Endodermal cell (in vitro differentiated cells): Measurements from ENCODE around the gene GOLGA6L10. TPM values are rescaled to one million over a fixed set of nuclear protein-coding genes. Genes with fewer than 3 reads are reported as not detected.
"Not testable (repeated sequence)": the region's sequence is repeated elsewhere in the genome, so short reads cannot be mapped to it uniquely, and the experiment has no call there.

ENCODE experiments used
- DNase-seq: peaks from one replicate; pipeline ENCODE4 v3.0.0-alpha.2; 2017
- H3K27ac ChIP-seq: 2 replicates; pipeline ENCODE4 v1.5.1; 2013; ENCODE audit warnings: mild to moderate bottlenecking, low read depth, low read length, moderate library complexity
- H3K27me3 ChIP-seq: 2 replicates; pipeline ENCODE4 v1.6.1; 2013; ENCODE audit warnings: mild to moderate bottlenecking, low read length, moderate library complexity; ENCODE audit not compliant: insufficient read depth, control insufficient read depth, poor library complexity, severe bottlenecking
- H3K36me3 ChIP-seq: 2 replicates; pipeline ENCODE4 v1.7.0; 2013; ENCODE audit warnings: mild to moderate bottlenecking, low read length, moderate library complexity; ENCODE audit not compliant: control insufficient read depth, insufficient read depth
- H3K4me1 ChIP-seq: one replicate; pipeline ENCODE4 v1.7.0; 2013; ENCODE audit warnings: low read length; ENCODE audit not compliant: control insufficient read depth, insufficient read depth
- H3K4me3 ChIP-seq: 2 replicates; pipeline ENCODE4 v1.5.1; 2013; ENCODE audit warnings: mild to moderate bottlenecking, low read length, moderate library complexity
- H3K9ac ChIP-seq: 2 replicates; pipeline ENCODE4 v1.6.1; 2013; ENCODE audit warnings: mild to moderate bottlenecking, low read length, moderate library complexity; ENCODE audit not compliant: poor library complexity, severe bottlenecking; ENCODE audit errors: extremely low read depth
- H3K9me3 ChIP-seq: 2 replicates; pipeline ENCODE4 v1.6.1; 2013; ENCODE audit warnings: mild to moderate bottlenecking, low read length, moderate library complexity; ENCODE audit not compliant: control insufficient read depth
- H3K27ac Mint-ChIP-seq: 2 replicates; pipeline ENCODE4 v1.8.0; 2020; ENCODE audit warnings: mixed read lengths
- H3K27me3 Mint-ChIP-seq: 2 replicates; pipeline ENCODE4 v1.8.0; 2021; ENCODE audit warnings: mild to moderate bottlenecking, mixed read lengths; ENCODE audit not compliant: insufficient read depth
- H3K36me3 Mint-ChIP-seq: 2 replicates; pipeline ENCODE4 v1.8.0; 2020; ENCODE audit warnings: low read depth, mixed read lengths
- H3K4me1 Mint-ChIP-seq: 2 replicates; pipeline ENCODE4 v1.8.0; 2020; ENCODE audit warnings: mixed read lengths
- H3K4me3 Mint-ChIP-seq: 2 replicates; pipeline ENCODE4 v1.8.0; 2020; ENCODE audit warnings: mild to moderate bottlenecking, moderate library complexity, mixed read lengths
- H3K9me3 Mint-ChIP-seq: 2 replicates; pipeline ENCODE4 v1.8.0; 2020; ENCODE audit warnings: mild to moderate bottlenecking, mixed read lengths
- CTCF ChIP-seq: fragments of 200-600 bp; sonication (generic); conservative IDR thresholded peaks from 2 replicates; pipeline ENCODE4 v1.5.0; 2021; ENCODE audit warnings: antibody characterized with exemption, mild to moderate bottlenecking
- WGBS, 2 experiments: methylation state at CpG; one replicate each; pipeline versions ENCODE4 v1.1.5 to v1.1.7; 2013; ENCODE audit warnings: missing lambda C conversion rate in 2 of 2, mixed read lengths in 1 of 2; ENCODE audit not compliant: insufficient coverage in 1 of 2, insufficient read length in 1 of 2; 5-methylcytosine and 5-hydroxymethylcytosine counted together
- total RNA-seq, 2 donors: library from RNA; stranded (reverse); fragmentation: NEBNext Ultra II Directional in 1 of 2; extraction: Animal tissue kit (Norgen Biotek cat#: 25700) in 1 of 2; gene quantifications; 2 replicates in 1 of 2; 3 replicates in 1 of 2; pipeline ENCODE4 v1.2.1, GENCODE V29; 2021

GOLGA6L10 gene
- total RNA-seq, 2 donors from 2014 or later, result 4.1 to 6.5 TPM

- Mint-ChIP-seq H3K4me1 (peaks cover 33% of the 10 kb centered on the region), H3K36me3 (no peaks in the 10 kb centered on the region), H3K4me3 (no peak overlapping the region), H3K27ac (no peak overlapping the region), H3K27me3 (no peaks in the 10 kb centered on the region), H3K9me3 (no peaks in the 10 kb centered on the region)
- Histone ChIP-seq H3K36me3 (no peaks in the 10 kb centered on the region), H3K9ac (no peak overlapping the region), H3K27ac (no peak overlapping the region), H3K4me3 (no peak overlapping the region), H3K9me3 (no peaks in the 10 kb centered on the region), H3K4me1 (no peaks in the 10 kb centered on the region), H3K27me3 (no peaks in the 10 kb centered on the region)
- DNase-seq, result no peak
- 93 to 94% methylated on average over 4 of the region's 4 CpGs for WGBS, 2 experiments
- TF ChIP-seq CTCF, result no peak
Measured at GRCh38 chr15:82393671-82394070, 44.4 kb upstream of the GOLGA6L10 start.

DNA sequence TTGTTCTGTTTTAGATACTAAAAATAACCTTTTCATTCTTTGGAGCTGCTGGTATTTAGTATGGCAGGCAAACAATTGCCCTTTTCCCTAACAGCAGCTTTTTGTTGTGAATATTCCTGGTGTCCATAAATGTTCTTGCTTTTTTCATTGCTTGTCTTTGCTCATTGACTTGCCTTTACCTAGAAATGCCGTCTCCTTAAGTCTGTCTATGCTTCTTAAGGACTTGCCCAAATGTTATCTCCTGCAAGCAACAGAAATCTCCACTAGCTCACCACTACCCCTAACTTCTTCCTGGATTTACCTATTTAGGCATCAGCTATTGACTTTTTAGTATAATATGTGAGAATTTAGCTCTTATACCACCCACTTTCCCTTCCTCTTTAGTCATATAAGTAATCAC is 42.8 kb upstream of the GOLGA6L10 start:
- H3K36me3 ChIP-seq, H3K4me1 ChIP-seq, H3K27me3 Mint-ChIP-seq, H3K9me3 Mint-ChIP-seq, H3K27me3 ChIP-seq, H3K27ac Mint-ChIP-seq, H3K4me3 Mint-ChIP-seq, H3K4me3 ChIP-seq, H3K9ac ChIP-seq, H3K27ac ChIP-seq, H3K9me3 ChIP-seq, DNase-seq, H3K36me3 Mint-ChIP-seq: not testable (repeated sequence)
- 71 to 100% methylated on average over 1 of the region's 1 CpG for WGBS, 2 experiments
- H3K4me1 Mint-ChIP-seq, result peaks cover 41% of the 10 kb centered on the region

DNA sequence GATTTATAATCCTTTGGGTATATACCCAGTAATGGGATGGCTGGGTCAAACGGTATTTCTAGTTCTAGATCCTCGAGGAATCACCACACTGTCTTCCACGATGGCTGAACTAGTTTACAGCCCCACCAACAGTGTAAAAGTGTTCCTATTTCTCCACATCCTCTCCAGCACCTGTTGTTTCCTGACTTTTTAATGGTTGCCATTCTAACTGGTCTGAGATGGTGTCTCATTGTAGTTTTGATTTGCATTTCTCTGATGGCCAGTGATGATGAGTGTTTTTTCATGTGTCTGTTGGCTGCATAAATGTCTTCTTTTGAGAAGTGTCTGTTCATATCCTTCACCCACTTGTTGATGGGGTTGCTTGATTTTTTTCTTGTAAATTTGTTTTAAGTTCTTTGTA is 40.9 kb upstream of the GOLGA6L10 start:
- H3K36me3 Mint-ChIP-seq, H3K27me3 ChIP-seq, H3K9me3 Mint-ChIP-seq, H3K27ac ChIP-seq, H3K4me3 Mint-ChIP-seq, H3K4me3 ChIP-seq, H3K36me3 ChIP-seq, H3K9ac ChIP-seq, H3K4me1 ChIP-seq, DNase-seq, H3K9me3 ChIP-seq, H3K27me3 Mint-ChIP-seq: not testable (repeated sequence)
- WGBS, 2 experiments, result 91% methylated on average over 3 of the region's 3 CpGs; no CpG with 5 or more reads in 1 of the 2 experiments
- Mint-ChIP-seq H3K4me1 (peaks cover 39% of the 10 kb centered on the region), H3K27ac (peak overlapping the region; percentile 55)

DNA sequence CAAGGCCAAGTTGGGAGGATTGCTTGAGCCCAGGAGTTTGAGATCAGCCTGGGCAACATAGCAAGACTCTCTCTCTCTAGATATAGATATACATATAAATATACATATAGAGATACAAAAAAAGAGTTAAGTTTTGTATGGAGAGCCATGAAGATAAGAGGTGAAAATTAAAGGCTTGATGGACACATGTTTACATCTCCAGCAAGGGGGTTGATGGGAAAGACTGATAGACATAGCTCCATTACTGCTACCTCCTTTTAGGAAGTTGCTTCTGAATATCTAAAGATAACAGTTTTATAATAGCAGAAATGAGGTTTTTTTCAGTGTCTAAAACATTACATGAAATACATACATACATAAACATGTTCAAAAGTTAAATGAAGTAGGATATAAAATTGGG is 37.9 kb upstream of the GOLGA6L10 start:
- not testable (repeated sequence) for H3K9me3 Mint-ChIP-seq, DNase-seq, H3K4me1 ChIP-seq, H3K36me3 ChIP-seq, H3K36me3 Mint-ChIP-seq, H3K27ac Mint-ChIP-seq, H3K9ac ChIP-seq, H3K4me3 Mint-ChIP-seq, H3K27me3 Mint-ChIP-seq, H3K27me3 ChIP-seq, H3K9me3 ChIP-seq, H3K4me3 ChIP-seq, H3K27ac ChIP-seq
- peaks cover 41% of the 10 kb centered on the region for H3K4me1 Mint-ChIP-seq

DNA sequence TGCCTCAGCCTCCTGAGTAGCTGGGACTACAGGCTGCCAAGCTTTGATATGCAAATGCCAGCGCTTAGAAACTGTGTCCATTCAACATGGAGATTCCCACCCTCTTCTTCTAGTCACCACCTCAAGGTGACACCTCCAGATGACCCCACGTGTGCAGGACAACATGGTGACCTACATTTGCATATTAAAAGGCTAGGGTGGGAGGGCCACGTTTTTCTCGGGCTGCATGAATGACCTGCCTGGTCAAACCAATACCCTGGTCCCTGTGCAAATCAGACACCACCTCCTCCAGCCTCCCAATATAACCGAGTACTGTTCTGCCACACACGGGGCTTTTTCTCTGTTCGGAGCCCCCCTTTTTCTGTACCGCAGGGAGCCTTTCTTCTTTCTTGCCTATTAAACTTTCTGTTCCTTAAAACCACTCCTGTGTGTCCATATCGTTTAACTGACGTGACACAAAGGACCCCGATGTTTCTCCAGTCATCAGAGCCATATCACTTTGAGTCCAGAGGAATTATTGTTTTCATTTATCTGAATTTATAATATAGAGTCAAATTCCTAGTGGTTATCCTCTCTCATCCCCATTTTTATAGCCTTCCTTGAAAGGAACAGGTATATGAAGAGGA is 32.2 kb upstream of the GOLGA6L10 start:
- not testable (repeated sequence) for H3K27me3 Mint-ChIP-seq, H3K4me3 ChIP-seq, H3K27ac ChIP-seq, H3K4me3 Mint-ChIP-seq, H3K36me3 Mint-ChIP-seq, H3K9ac ChIP-seq, H3K4me1 ChIP-seq, H3K36me3 ChIP-seq, H3K27me3 ChIP-seq, H3K9me3 ChIP-seq, DNase-seq, H3K9me3 Mint-ChIP-seq, H3K27ac Mint-ChIP-seq
- 62 to 67% methylated on average over 6 to 10 of the region's 11 CpGs for WGBS, 2 experiments
- peaks cover 22% of the 10 kb centered on the region for H3K4me1 Mint-ChIP-seq
